Spleen (tissue), 7 donors: ENCODE data around the gene TDRD9.

ENCODE experiments used
- POLR2A ChIP-seq, 3 donors: fragments of 450-650 bp; IDR thresholded peaks; one replicate each; pipeline ENCODE4 v1.5.1; 2017; ENCODE audit warnings: antibody characterized with exemption in 3 of 3, mild to moderate bottlenecking in 1 of 3
- POLR2AphosphoS5 ChIP-seq, 3 donors: sonication (generic); formaldehyde crosslinking; IDR thresholded peaks; one replicate each; pipeline ENCODE4 v1.5.1; 2017; ENCODE audit warnings: antibody characterized with exemption in 3 of 3
- TF ChIP-seq, protein P1 (sequence below), 11 experiments: fragments of 200-600 bp in 7 of 11; fragments of 450-650 bp in 4 of 11; sonication (generic) in 4 of 11; IDR thresholded peaks in 8 of 11; conservative IDR thresholded peaks in 3 of 11; 1 replicate in 7 of 11; 2 replicates in 4 of 11; pipeline versions ENCODE4 v1.4.0 to v1.8.0; 2016 to 2021; ENCODE audit warnings: antibody characterized with exemption in 11 of 11, inconsistent platforms in 4 of 11, mild to moderate bottlenecking in 1 of 11
- donor health status: DM: no; HTN: no; CAD: no; lungs with moderate emphysema.
- donor health status: DM: no; HTN: no; CAD: no.
- donor health status: DM: no; HTN: no; CAD: no.

DNA sequence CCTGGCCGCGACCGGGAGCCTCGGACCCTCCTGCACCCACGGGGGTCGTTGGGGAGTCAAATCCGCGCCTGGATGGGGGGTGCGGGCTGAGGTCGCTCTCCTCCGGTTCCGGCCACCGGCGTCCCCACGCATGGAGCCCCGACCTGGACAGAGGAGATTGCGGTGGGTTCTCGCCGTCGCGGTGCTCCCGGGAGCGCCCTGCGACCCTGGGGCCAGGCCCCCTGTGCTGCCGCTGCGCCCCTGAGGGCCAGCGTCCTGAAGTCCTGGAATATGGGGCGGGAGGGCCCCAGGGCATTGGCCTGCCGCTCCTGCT, 157.6 kb downstream of the TDRD9 start:
- TF ChIP-seq POLR2A (IDR thresholded peaks at IDR 0.05) (no peak), POLR2AphosphoS5 (IDR thresholded peaks at IDR 0.05) (no peak)
- TF ChIP-seq, protein P1, sequence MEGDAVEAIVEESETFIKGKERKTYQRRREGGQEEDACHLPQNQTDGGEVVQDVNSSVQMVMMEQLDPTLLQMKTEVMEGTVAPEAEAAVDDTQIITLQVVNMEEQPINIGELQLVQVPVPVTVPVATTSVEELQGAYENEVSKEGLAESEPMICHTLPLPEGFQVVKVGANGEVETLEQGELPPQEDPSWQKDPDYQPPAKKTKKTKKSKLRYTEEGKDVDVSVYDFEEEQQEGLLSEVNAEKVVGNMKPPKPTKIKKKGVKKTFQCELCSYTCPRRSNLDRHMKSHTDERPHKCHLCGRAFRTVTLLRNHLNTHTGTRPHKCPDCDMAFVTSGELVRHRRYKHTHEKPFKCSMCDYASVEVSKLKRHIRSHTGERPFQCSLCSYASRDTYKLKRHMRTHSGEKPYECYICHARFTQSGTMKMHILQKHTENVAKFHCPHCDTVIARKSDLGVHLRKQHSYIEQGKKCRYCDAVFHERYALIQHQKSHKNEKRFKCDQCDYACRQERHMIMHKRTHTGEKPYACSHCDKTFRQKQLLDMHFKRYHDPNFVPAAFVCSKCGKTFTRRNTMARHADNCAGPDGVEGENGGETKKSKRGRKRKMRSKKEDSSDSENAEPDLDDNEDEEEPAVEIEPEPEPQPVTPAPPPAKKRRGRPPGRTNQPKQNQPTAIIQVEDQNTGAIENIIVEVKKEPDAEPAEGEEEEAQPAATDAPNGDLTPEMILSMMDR (IDR thresholded peaks at IDR 0.05 in 8 of 11, conservative IDR thresholded peaks at IDR 0.05 in 3 of 11): no peak
